Upper lobe of right lung (tissue), 1 donor: ENCODE results near the gene MAP3K5. TPM values are rescaled to one million over a fixed set of nuclear protein-coding genes. Genes with fewer than 3 reads are reported as not detected.

ENCODE experiments used
- ATAC-seq: fragments of 200-7000 bp; cut with Tn5 transposase; one replicate; pipeline ENCODE4 v1.9.1; 2020; ENCODE audit warnings: mild to moderate bottlenecking, moderate library complexity
- DNase-seq: peaks from one replicate; pipeline ENCODE4 v3.0.0-alpha.2; 2020
- H3K27ac ChIP-seq: fragments of 200-600 bp; one replicate; pipeline ENCODE4 v1.8.0; 2022
- H3K27me3 ChIP-seq: fragments of 200-600 bp; one replicate; pipeline ENCODE4 v1.8.0; 2022; ENCODE audit warnings: mild to moderate bottlenecking
- H3K36me3 ChIP-seq: fragments of 200-600 bp; one replicate; pipeline ENCODE4 v1.8.0; 2022
- H3K4me1 ChIP-seq: fragments of 200-600 bp; one replicate; pipeline ENCODE4 v1.8.0; 2022
- H3K4me3 ChIP-seq: fragments of 200-600 bp; one replicate; pipeline ENCODE4 v1.8.0; 2022; ENCODE audit warnings: mild to moderate bottlenecking
- H3K9me3 ChIP-seq: fragments of 200-600 bp; one replicate; pipeline ENCODE4 v1.8.0; 2022
- intact Hi-C: fragments of 100-400 bp; cut with DNase I; formaldehyde crosslinking; loops from one replicate; pipeline ENCODE4 v1.11.0; 2022
- total RNA-seq: library from RNA; stranded (reverse); fragmentation: NEBNext Ultra II Directional; extraction: Animal tissue kit (Norgen Biotek cat#: 25700); gene quantifications from one replicate; pipeline ENCODE4 v1.2.1, GENCODE V29; 2021
- TF ChIP-seq, protein P1 (sequence below): fragments of 200-600 bp; IDR thresholded peaks from one replicate; pipeline ENCODE4 v1.8.0; 2022; ENCODE audit warnings: antibody characterized with exemption
- donor health status: DM: no; HTN: yes; CAD: no; lungs with severe emphysema.

Gene MAP3K5
- total RNA-seq, 1 donor from 2014 or later: 32.5 TPM

- Histone ChIP-seq H3K4me3 (no peak overlapping the region), H3K27me3 (no peaks in the 10 kb centered on the region), H3K4me1 (no peaks in the 10 kb centered on the region), H3K36me3 (no peaks in the 10 kb centered on the region), H3K27ac (no peak overlapping the region), H3K9me3 (no peaks in the 10 kb centered on the region)
- TF ChIP-seq, protein P1, sequence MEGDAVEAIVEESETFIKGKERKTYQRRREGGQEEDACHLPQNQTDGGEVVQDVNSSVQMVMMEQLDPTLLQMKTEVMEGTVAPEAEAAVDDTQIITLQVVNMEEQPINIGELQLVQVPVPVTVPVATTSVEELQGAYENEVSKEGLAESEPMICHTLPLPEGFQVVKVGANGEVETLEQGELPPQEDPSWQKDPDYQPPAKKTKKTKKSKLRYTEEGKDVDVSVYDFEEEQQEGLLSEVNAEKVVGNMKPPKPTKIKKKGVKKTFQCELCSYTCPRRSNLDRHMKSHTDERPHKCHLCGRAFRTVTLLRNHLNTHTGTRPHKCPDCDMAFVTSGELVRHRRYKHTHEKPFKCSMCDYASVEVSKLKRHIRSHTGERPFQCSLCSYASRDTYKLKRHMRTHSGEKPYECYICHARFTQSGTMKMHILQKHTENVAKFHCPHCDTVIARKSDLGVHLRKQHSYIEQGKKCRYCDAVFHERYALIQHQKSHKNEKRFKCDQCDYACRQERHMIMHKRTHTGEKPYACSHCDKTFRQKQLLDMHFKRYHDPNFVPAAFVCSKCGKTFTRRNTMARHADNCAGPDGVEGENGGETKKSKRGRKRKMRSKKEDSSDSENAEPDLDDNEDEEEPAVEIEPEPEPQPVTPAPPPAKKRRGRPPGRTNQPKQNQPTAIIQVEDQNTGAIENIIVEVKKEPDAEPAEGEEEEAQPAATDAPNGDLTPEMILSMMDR: no peak
- ATAC-seq (no peak), DNase-seq (no peak)
- intact Hi-C loops: no loop called here
These were observed 260.2 kb downstream of the MAP3K5 start for GRCh38 chr6:136532030-136532429.

DNA sequence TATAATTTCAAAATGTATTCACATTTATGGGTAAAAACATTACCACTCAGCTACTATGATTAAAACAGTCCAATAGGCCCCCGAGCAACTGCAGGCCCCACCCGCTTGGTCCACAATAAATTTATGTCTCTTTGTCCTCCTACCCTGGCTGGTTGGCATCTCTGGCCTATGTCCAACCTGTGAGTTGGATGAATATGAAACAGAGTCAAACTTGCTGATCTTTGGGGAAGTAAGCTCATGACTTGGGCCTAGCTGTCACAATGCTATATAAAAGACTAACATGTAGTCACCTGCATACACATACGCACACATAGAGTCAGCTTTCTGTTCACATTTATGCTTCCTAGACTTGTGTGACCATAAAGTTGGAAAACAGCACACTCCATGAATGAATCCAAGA lies 262.6 kb downstream of the MAP3K5 start:
- Histone ChIP-seq H3K27me3 (no peaks in the 10 kb centered on the region), H3K4me1 (no peaks in the 10 kb centered on the region), H3K9me3 (no peaks in the 10 kb centered on the region), H3K4me3 (no peak overlapping the region), H3K27ac (no peak overlapping the region), H3K36me3 (no peaks in the 10 kb centered on the region)
- intact Hi-C loops: no loop called here
- TF ChIP-seq, protein P1: no peak
- ATAC-seq (no peak), DNase-seq (no peak)

- TF ChIP-seq, protein P1: no peak
These were observed 263.8 kb downstream of the MAP3K5 start for GRCh38 chr6:136528477-136528876.

GRCh38 chr6:136527831-136528230 lies 264.4 kb downstream of the MAP3K5 start:
- Histone ChIP-seq H3K9me3 (no peaks in the 10 kb centered on the region), H3K36me3 (no peaks in the 10 kb centered on the region), H3K27me3 (no peaks in the 10 kb centered on the region), H3K27ac (no peak overlapping the region), H3K4me1 (no peaks in the 10 kb centered on the region), H3K4me3 (no peak overlapping the region)
- TF ChIP-seq, protein P1: no peak
- ATAC-seq (no peak), DNase-seq (no peak)
- intact Hi-C loops: no loop called here

More at GRCh38 chr6:136528477-136528876, 263.8 kb downstream of the MAP3K5 start:
- intact Hi-C loops: no loop called here
- Histone ChIP-seq H3K36me3 (no peaks in the 10 kb centered on the region), H3K4me3 (no peak overlapping the region), H3K9me3 (no peaks in the 10 kb centered on the region), H3K4me1 (no peaks in the 10 kb centered on the region), H3K27me3 (no peaks in the 10 kb centered on the region), H3K27ac (no peak overlapping the region)
- no peak for ATAC-seq
- DNase-seq: no peak

DNA sequence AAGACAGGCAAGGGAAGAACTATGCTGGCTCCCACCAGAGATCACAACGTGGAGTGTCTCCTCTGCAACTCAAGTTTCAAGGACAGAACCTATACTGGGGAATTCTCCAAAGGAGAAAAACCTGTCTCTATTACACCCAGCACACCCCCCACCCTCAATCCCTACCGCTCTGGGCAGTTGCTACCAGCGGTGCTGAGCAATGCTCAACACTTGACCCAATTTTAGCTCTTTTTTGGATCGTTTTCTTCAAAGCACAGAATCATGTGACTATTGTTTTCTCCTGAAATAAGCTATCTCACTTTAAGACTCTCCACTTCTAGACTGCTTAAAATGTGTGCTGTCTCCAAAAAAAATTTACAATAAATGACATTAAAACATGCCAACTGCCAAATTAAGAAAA lies 265.3 kb downstream of the MAP3K5 start:
- no peaks in the 10 kb centered on the region for H3K4me1 ChIP-seq
- no peaks in the 10 kb centered on the region for H3K36me3 ChIP-seq
- no peak overlapping the region for H3K4me3 ChIP-seq
- H3K27me3 ChIP-seq: no peaks in the 10 kb centered on the region
- H3K27ac ChIP-seq: no peak overlapping the region
- H3K9me3 ChIP-seq: no peaks in the 10 kb centered on the region
- no peak for DNase-seq
- intact Hi-C loops: no loop called here
- TF ChIP-seq, protein P1: no peak
- peak; percentile 56 for ATAC-seq
